EH (cell line): ENCODE results near the gene ATRNL1.
A peak's percentile ranks its signal among the peaks of the same experiment; 100 is the strongest.

Experiments
- DNase-seq: peaks from one replicate; pipeline ENCODE4 v3.0.0-alpha.2; 2015; ENCODE audit warnings: low read depth

Gene ATRNL1

GRCh38 chr10:115606086-115606485 lies 512.9 kb downstream of the ATRNL1 start:
- DNase-seq = peak; percentile 7

GRCh38 chr10:115606741-115607140 lies 513.6 kb downstream of the ATRNL1 start:
- DNase-seq = no peak

- peak; percentile 2 for DNase-seq
Observed at GRCh38 chr10:115624448-115624847, 531.3 kb downstream of the ATRNL1 start.

- no peak for DNase-seq
Observed at GRCh38 chr10:115628616-115629015, 535.5 kb downstream of the ATRNL1 start.

GRCh38 chr10:115638246-115638645 lies 545.1 kb downstream of the ATRNL1 start:
- DNase-seq = no peak

GRCh38 chr10:115649217-115649616 lies 556.1 kb downstream of the ATRNL1 start:
- DNase-seq = no peak

- DNase-seq = no peak
Observed at GRCh38 chr10:115653473-115653872, 560.3 kb downstream of the ATRNL1 start.

GRCh38 chr10:115654961-115655360 lies 561.8 kb downstream of the ATRNL1 start:
- peak; percentile 0 for DNase-seq

- DNase-seq = peak; percentile 4
Observed at GRCh38 chr10:115657161-115657860, 564.1 kb downstream of the ATRNL1 start.

- DNase-seq = no peak
Observed at GRCh38 chr10:115659616-115660015, 566.5 kb downstream of the ATRNL1 start.

GRCh38 chr10:115660391-115660790 lies 567.2 kb downstream of the ATRNL1 start:
- DNase-seq = no peak

- DNase-seq = no peak
Observed at GRCh38 chr10:115662422-115662821, 569.3 kb downstream of the ATRNL1 start.

GRCh38 chr10:115665549-115665948 lies 572.4 kb downstream of the ATRNL1 start:
- DNase-seq = no peak

GRCh38 chr10:115674496-115674895 lies 581.3 kb downstream of the ATRNL1 start:
- DNase-seq = peak; percentile 2

- DNase-seq = no peak
Observed at GRCh38 chr10:115696747-115697146, 603.6 kb downstream of the ATRNL1 start.

- peak; percentile 13 for DNase-seq
Observed at GRCh38 chr10:115706026-115706425, 612.9 kb downstream of the ATRNL1 start.

- DNase-seq = peak; percentile 47
Observed at GRCh38 chr10:115706488-115707076, 613.4 kb downstream of the ATRNL1 start.

GRCh38 chr10:115710136-115710535 lies 617.0 kb downstream of the ATRNL1 start:
- DNase-seq = no peak

- no peak for DNase-seq
Observed at GRCh38 chr10:115711306-115711705, 618.1 kb downstream of the ATRNL1 start.

GRCh38 chr10:115720121-115720520 lies 627.0 kb downstream of the ATRNL1 start:
- no peak for DNase-seq

GRCh38 chr10:115727129-115727528 lies 634.0 kb downstream of the ATRNL1 start:
- no peak for DNase-seq

GRCh38 chr10:115744089-115744488 lies 650.9 kb downstream of the ATRNL1 start:
- no peak for DNase-seq

GRCh38 chr10:115745943-115746342 lies 652.8 kb downstream of the ATRNL1 start:
- no peak for DNase-seq

- no peak for DNase-seq
Observed at GRCh38 chr10:115747811-115748210, 654.6 kb downstream of the ATRNL1 start.
